ENCODE measurements around the gene ZC3H4. TPM values are rescaled to one million over a fixed set of nuclear protein-coding genes. Genes with fewer than 3 reads are reported as not detected.

Gene ZC3H4
- total and polyA plus RNA-seq, 2 experiments from 2014 or later = 26.7 to 36.9 TPM

DNA sequence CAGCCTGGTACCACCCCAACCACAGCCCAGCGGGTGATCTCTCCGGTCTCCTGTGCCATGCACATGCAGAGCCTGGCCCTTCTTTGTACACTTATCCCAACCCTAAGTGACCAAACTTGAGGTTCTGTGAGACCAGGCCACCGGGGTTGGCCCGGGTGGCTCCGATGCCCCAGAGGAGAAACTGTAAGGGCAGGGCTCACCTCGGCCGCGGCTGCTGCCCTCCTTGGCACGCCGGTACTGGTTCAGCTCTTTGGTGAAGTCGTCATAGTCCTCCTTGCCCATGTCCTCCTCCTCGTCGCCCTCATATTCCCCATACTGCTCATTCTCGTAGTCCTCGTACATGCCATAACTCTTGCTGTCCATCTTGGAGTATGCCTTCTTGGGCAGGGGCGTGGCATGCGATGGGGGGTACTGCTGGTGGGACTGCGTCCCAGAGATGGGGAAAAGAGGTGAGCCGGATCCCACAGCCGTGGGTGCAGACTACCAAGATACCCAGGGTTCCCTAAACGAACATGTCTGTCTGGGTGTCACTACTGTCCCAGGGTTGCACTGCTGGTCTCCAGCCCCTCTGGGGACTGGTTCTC is 23.7 kb downstream of the ZC3H4 start:
- Histone ChIP-seq H3K36me3 (ENCODE audit: insufficient read depth) (peaks cover 27% of the 10 kb centered on the region), H3K4me1 (ENCODE audit: insufficient read depth) (no peaks in the 10 kb centered on the region; the same call in 1 of the 2 replicates), H3K27ac (ENCODE audit: low read depth) (peak overlapping the region; percentile 81; the same call in 1 of the 2 replicates), H3F3A (replicated peaks; ENCODE audit: low read depth) (peaks cover 12% of the 10 kb centered on the region), H3K79me2 (replicated peaks; ENCODE audit: insufficient read depth) (peaks cover 32% of the 10 kb centered on the region), H3K4me3 (no peak overlapping the region), H3K4me2 (no peak overlapping the region), H3K9me2 (ENCODE audit: insufficient read depth) (no peaks in the 10 kb centered on the region), H4K20me1 (replicated peaks; ENCODE audit: insufficient read depth) (peaks cover 28% of the 10 kb centered on the region), H3K27me3 (ENCODE audit: insufficient read depth) (no peaks in the 10 kb centered on the region), H2AFZ (no peak overlapping the region)
- no peaks in the 10 kb centered on the region for H3K9me3 Mint-ChIP-seq
- H3K36me3 Mint-ChIP-seq (ENCODE audit: low read depth) = peaks cover 89% of the 10 kb centered on the region
- no peak overlapping the region for H3K27ac Mint-ChIP-seq
- no peak for ATAC-seq
- TF ChIP-seq, protein P1, sequence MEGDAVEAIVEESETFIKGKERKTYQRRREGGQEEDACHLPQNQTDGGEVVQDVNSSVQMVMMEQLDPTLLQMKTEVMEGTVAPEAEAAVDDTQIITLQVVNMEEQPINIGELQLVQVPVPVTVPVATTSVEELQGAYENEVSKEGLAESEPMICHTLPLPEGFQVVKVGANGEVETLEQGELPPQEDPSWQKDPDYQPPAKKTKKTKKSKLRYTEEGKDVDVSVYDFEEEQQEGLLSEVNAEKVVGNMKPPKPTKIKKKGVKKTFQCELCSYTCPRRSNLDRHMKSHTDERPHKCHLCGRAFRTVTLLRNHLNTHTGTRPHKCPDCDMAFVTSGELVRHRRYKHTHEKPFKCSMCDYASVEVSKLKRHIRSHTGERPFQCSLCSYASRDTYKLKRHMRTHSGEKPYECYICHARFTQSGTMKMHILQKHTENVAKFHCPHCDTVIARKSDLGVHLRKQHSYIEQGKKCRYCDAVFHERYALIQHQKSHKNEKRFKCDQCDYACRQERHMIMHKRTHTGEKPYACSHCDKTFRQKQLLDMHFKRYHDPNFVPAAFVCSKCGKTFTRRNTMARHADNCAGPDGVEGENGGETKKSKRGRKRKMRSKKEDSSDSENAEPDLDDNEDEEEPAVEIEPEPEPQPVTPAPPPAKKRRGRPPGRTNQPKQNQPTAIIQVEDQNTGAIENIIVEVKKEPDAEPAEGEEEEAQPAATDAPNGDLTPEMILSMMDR (conservative IDR thresholded peaks at IDR 0.05; ENCODE audit: low read depth in 2 of 2) = no peak
- TF ChIP-seq EZH2phosphoT487 (IDR thresholded peaks at IDR 0.05; ENCODE audit: unreplicated experiment) = no peak
- no peak overlapping the region for H3K4me3 Mint-ChIP-seq
- H3K4me1 Mint-ChIP-seq = peaks cover 5% of the 10 kb centered on the region; the same call in 2 of the 3 replicates
- H3K27me3 Mint-ChIP-seq (ENCODE audit: insufficient read depth, low read depth, poor library complexity) = peaks cover 6% of the 10 kb centered on the region
- no peak for DNase-seq (ENCODE audit: low spot score)

- Histone ChIP-seq H2AFZ (no peak overlapping the region), H3K4me2 (no peak overlapping the region), H3K9me2 (ENCODE audit: insufficient read depth) (no peaks in the 10 kb centered on the region), H4K20me1 (replicated peaks; ENCODE audit: insufficient read depth) (peaks cover 14% of the 10 kb centered on the region), H3F3A (replicated peaks; ENCODE audit: low read depth) (peaks cover 14% of the 10 kb centered on the region; the same call in 1 of the 2 replicates), H3K36me3 (ENCODE audit: insufficient read depth) (peaks cover 35% of the 10 kb centered on the region), H3K4me1 (ENCODE audit: insufficient read depth) (no peaks in the 10 kb centered on the region; the same call in 1 of the 2 replicates), H3K27me3 (ENCODE audit: insufficient read depth) (no peaks in the 10 kb centered on the region), H3K4me3 (no peak overlapping the region), H3K27ac (ENCODE audit: low read depth) (no peak overlapping the region; the same call in 1 of the 2 replicates), H3K79me2 (replicated peaks; ENCODE audit: insufficient read depth) (0 out of 2 replicates have a peak, but pooled peaks cover 7% of the 10 kb centered on the region)
- Mint-ChIP-seq H3K27me3 (ENCODE audit: insufficient read depth, low read depth, poor library complexity) (peaks cover 7% of the 10 kb centered on the region), H3K4me1 (peaks cover 14% of the 10 kb centered on the region; the same call in 2 of the 3 replicates), H3K27ac (peak overlapping the region; percentile 44; the same call in 1 of the 2 replicates), H3K9me3 (no peaks in the 10 kb centered on the region), H3K36me3 (ENCODE audit: low read depth) (peaks cover 96% of the 10 kb centered on the region), H3K4me3 (no peak overlapping the region)
- TF ChIP-seq ZNF462 (CRISPR knock-in tag; IDR thresholded peaks at IDR 0.05) = no peak
- TF ChIP-seq EZH2 (IDR thresholded peaks at IDR 0.05; ENCODE audit: low read depth, unreplicated experiment) = no peak
- ATAC-seq (no peak), DNase-seq (ENCODE audit: low spot score) (no peak)
Measured at GRCh38 chr19:47086280-47086679, 27.3 kb downstream of the ZC3H4 start.
